22Rv1 (cell line): ENCODE data around the gene DCX.

Experiments used
- H3K27ac ChIP-seq: fragments of 450-650 bp; 2 replicates; pipeline ENCODE4 v1.5.1; 2017
- CTCF ChIP-seq: fragments of 450-650 bp; IDR thresholded peaks from 2 replicates; pipeline ENCODE4 v1.5.1; 2017; ENCODE audit warnings: mild to moderate bottlenecking
- ZFX ChIP-seq: fragments of 450-650 bp; IDR thresholded peaks from 2 replicates; pipeline ENCODE4 v1.6.1; 2017; ENCODE audit warnings: antibody characterized with exemption, borderline replicate concordance

The DCX gene

GRCh38 chrX:111394569-111394968 lies 17.4 kb downstream of the DCX start:
- no peak overlapping the region for H3K27ac ChIP-seq
- TF ChIP-seq ZFX, result no peak
- TF ChIP-seq CTCF, result no peak

- no peak for TF ChIP-seq ZFX
- TF ChIP-seq CTCF, result no peak
- H3K27ac ChIP-seq, result no peak overlapping the region
These were observed 24.4 kb downstream of the DCX start for GRCh38 chrX:111387470-111388070.

- no peak overlapping the region for H3K27ac ChIP-seq
- TF ChIP-seq ZFX, result no peak
- TF ChIP-seq CTCF, result no peak
These were observed 25.3 kb downstream of the DCX start for GRCh38 chrX:111386615-111387233.

- no peak for TF ChIP-seq ZFX
- TF ChIP-seq CTCF, result no peak
These were observed 25.9 kb downstream of the DCX start for GRCh38 chrX:111386077-111386476.

GRCh38 chrX:111382277-111382676 lies 29.7 kb downstream of the DCX start:
- H3K27ac ChIP-seq, result no peak overlapping the region
- TF ChIP-seq CTCF (no peak), ZFX (no peak)

More at GRCh38 chrX:111386077-111386476, 25.9 kb downstream of the DCX start:
- no peak overlapping the region for H3K27ac ChIP-seq

GRCh38 chrX:111376897-111377578 lies 35.0 kb downstream of the DCX start:
- no peak overlapping the region for H3K27ac ChIP-seq
- TF ChIP-seq CTCF (no peak), ZFX (no peak)

GRCh38 chrX:111376486-111376885 lies 35.5 kb downstream of the DCX start:
- H3K27ac ChIP-seq, result no peak overlapping the region
- TF ChIP-seq CTCF (no peak), ZFX (no peak)
